ENCODE measurements around the gene PON1. TPM values are rescaled to one million over a fixed set of nuclear protein-coding genes. Genes with fewer than 3 reads are reported as not detected.

The PON1 gene
- total and polyA plus RNA-seq, 2 of the 8 experiments (the other 6 are each of a cell fraction or from before 2014, with no cell fraction given) = not detected

- TF ChIP-seq, protein P1, sequence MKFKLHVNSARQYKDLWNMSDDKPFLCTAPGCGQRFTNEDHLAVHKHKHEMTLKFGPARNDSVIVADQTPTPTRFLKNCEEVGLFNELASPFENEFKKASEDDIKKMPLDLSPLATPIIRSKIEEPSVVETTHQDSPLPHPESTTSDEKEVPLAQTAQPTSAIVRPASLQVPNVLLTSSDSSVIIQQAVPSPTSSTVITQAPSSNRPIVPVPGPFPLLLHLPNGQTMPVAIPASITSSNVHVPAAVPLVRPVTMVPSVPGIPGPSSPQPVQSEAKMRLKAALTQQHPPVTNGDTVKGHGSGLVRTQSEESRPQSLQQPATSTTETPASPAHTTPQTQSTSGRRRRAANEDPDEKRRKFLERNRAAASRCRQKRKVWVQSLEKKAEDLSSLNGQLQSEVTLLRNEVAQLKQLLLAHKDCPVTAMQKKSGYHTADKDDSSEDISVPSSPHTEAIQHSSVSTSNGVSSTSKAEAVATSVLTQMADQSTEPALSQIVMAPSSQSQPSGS (IDR thresholded peaks at IDR 0.05; ENCODE audit: low read length) = no peak
Observed at GRCh38 chr7:95321720-95322119, 2.6 kb downstream of the PON1 start (continued).

Measured in H1 (cell line).